Measurements from ENCODE around the gene TMEM130.

TMEM130 gene

GRCh38 chr7:98808751-98809460, 60.9 kb downstream of the TMEM130 start:
- no peak for DNase-seq (ENCODE audit: low read depth, low spot score)

- DNase-seq (ENCODE audit: low read depth, low spot score): no peak
Observed at GRCh38 chr7:98807068-98808048, 62.5 kb downstream of the TMEM130 start.

GRCh38 chr7:98805956-98806838, 63.6 kb downstream of the TMEM130 start:
- DNase-seq (ENCODE audit: low read depth, low spot score): no peak

- DNase-seq (ENCODE audit: low read depth, low spot score): no peak
Observed at GRCh38 chr7:98802781-98803110, 67.1 kb downstream of the TMEM130 start.

- DNase-seq (ENCODE audit: low read depth, low spot score): no peak
Observed at GRCh38 chr7:98802088-98802780, 67.6 kb downstream of the TMEM130 start.

- DNase-seq (ENCODE audit: low read depth, low spot score): no peak
Observed at GRCh38 chr7:98800996-98801395, 68.8 kb downstream of the TMEM130 start.

- no peak for DNase-seq (ENCODE audit: low read depth, low spot score)
Observed at GRCh38 chr7:98797150-98797549, 72.7 kb downstream of the TMEM130 start.

All from smooth muscle cell of the brain vasculature (primary cell).